Measurements from ENCODE around the gene ENOX1. TPM values are rescaled to one million over a fixed set of nuclear protein-coding genes. Genes with fewer than 3 reads are reported as not detected.

ENOX1 gene
- total RNA-seq, 2 experiments from 2014 or later: 0.10 TPM; not detected in 1

- ChIA-PET CTCF (no interaction called here), POLR2A (no interaction called here)
These were observed 35.1 kb downstream of the ENOX1 start for GRCh38 chr13:43751624-43752023.

GRCh38 chr13:43749503-43749902 lies 37.3 kb downstream of the ENOX1 start:
- ChIA-PET POLR2A (no interaction called here), CTCF (interaction anchor here (0.6 kb wide), 1 partner anchor 382 kb away, joined by 3 read pairs; no protein-coding TSS in a partner anchor)

GRCh38 chr13:43744261-43745031 lies 42.3 kb downstream of the ENOX1 start:
- CTCF ChIA-PET: no interaction called here
- POLR2A ChIA-PET: no interaction called here

GRCh38 chr13:43742911-43743310 lies 43.9 kb downstream of the ENOX1 start:
- POLR2A ChIA-PET: no interaction called here
- CTCF ChIA-PET: no interaction called here

- ChIA-PET POLR2A (no interaction called here), CTCF (no interaction called here)
These were observed 49.3 kb downstream of the ENOX1 start for GRCh38 chr13:43737392-43737923.

GRCh38 chr13:43732726-43733125 lies 54.0 kb downstream of the ENOX1 start:
- POLR2A ChIA-PET: no interaction called here
- CTCF ChIA-PET: no interaction called here

GRCh38 chr13:43731296-43731695 lies 55.5 kb downstream of the ENOX1 start:
- ChIA-PET POLR2A (no interaction called here), CTCF (no interaction called here)

GRCh38 chr13:43730642-43731041 lies 56.1 kb downstream of the ENOX1 start:
- ChIA-PET POLR2A (no interaction called here), CTCF (no interaction called here)

- ChIA-PET CTCF (no interaction called here), POLR2A (no interaction called here)
These were observed 58.4 kb downstream of the ENOX1 start for GRCh38 chr13:43728421-43728820.

GRCh38 chr13:43727856-43728255 lies 58.9 kb downstream of the ENOX1 start:
- ChIA-PET POLR2A (no interaction called here), CTCF (no interaction called here)

GRCh38 chr13:43725460-43725859 lies 61.3 kb downstream of the ENOX1 start:
- POLR2A ChIA-PET: no interaction called here

GRCh38 chr13:43720780-43721397 lies 65.9 kb downstream of the ENOX1 start:
- ChIA-PET CTCF (no interaction called here), POLR2A (no interaction called here)

More at GRCh38 chr13:43725460-43725859, 61.3 kb downstream of the ENOX1 start:
- CTCF ChIA-PET: no interaction called here

- ChIA-PET POLR2A (no interaction called here), CTCF (no interaction called here)
These were observed 88.0 kb downstream of the ENOX1 start for GRCh38 chr13:43698758-43699157.

- ChIA-PET CTCF (no interaction called here), POLR2A (no interaction called here)
These were observed 88.8 kb downstream of the ENOX1 start for GRCh38 chr13:43698009-43698408.

GRCh38 chr13:43697323-43697722 lies 89.4 kb downstream of the ENOX1 start:
- ChIA-PET POLR2A (no interaction called here), CTCF (no interaction called here)

GRCh38 chr13:43694146-43694664 lies 92.6 kb downstream of the ENOX1 start:
- ChIA-PET POLR2A (no interaction called here), CTCF (no interaction called here)

- CTCF ChIA-PET: no interaction called here
These were observed 93.1 kb downstream of the ENOX1 start for GRCh38 chr13:43693639-43694038.

GRCh38 chr13:43688227-43688907 lies 98.4 kb downstream of the ENOX1 start:
- POLR2A ChIA-PET: no interaction called here
- CTCF ChIA-PET: no interaction called here

More at GRCh38 chr13:43693639-43694038, 93.1 kb downstream of the ENOX1 start:
- POLR2A ChIA-PET: no interaction called here

GRCh38 chr13:43687038-43687437 lies 99.7 kb downstream of the ENOX1 start:
- CTCF ChIA-PET: no interaction called here
- POLR2A ChIA-PET: no interaction called here

GRCh38 chr13:43686557-43686956 lies 100.2 kb downstream of the ENOX1 start:
- ChIA-PET CTCF (no interaction called here), POLR2A (no interaction called here)

All from activated CD8-positive, alpha-beta memory T cell treated with anti-CD3 and anti-CD28 coated beads for 36 hours (primary cell).